ENCODE results near the gene NFIC.
A peak's percentile ranks its signal among the peaks of the same experiment; 100 is the strongest.

The NFIC gene

GRCh38 chr19:3479834-3480215, 113.4 kb downstream of the NFIC start:
- DNase-seq (ENCODE audit: insufficient read length, low spot score) (no peak), FAIRE-seq (no peak)

GRCh38 chr19:3480383-3481091, 114.2 kb downstream of the NFIC start, which contains the start of gene SMIM24:
TSS of gene SMIM24 (minus strand) at chr19:3480525. CDS start at chr19:3480463, 62 bp downstream.
- no peak for FAIRE-seq
- no peak for DNase-seq (ENCODE audit: insufficient read length, low spot score)

- FAIRE-seq = no peak
- DNase-seq (ENCODE audit: insufficient read length, low spot score) = no peak
Observed at GRCh38 chr19:3481241-3482090, 115.1 kb downstream of the NFIC start.

- no peak for DNase-seq (ENCODE audit: insufficient read length, low spot score)
- no peak for FAIRE-seq
Observed at GRCh38 chr19:3482507-3483225, 116.3 kb downstream of the NFIC start.

GRCh38 chr19:3483226-3483628, 116.8 kb downstream of the NFIC start, which contains the start of gene SMIM44:
TSS of gene SMIM44 (minus strand) at chr19:3483441. CDS start at chr19:3483403, 38 bp downstream.
- FAIRE-seq = no peak
- DNase-seq (ENCODE audit: insufficient read length, low spot score) = no peak

GRCh38 chr19:3491396-3492119, 125.2 kb downstream of the NFIC start:
- FAIRE-seq (no peak), DNase-seq (ENCODE audit: insufficient read length, low spot score) (no peak)

- FAIRE-seq = no peak
- no peak for DNase-seq (ENCODE audit: insufficient read length, low spot score)
Observed at GRCh38 chr19:3492131-3492839, 125.9 kb downstream of the NFIC start.

- DNase-seq (ENCODE audit: insufficient read length, low spot score) (no peak), FAIRE-seq (no peak)
Observed at GRCh38 chr19:3492919-3493318, 126.5 kb downstream of the NFIC start.

GRCh38 chr19:3493651-3494050, 127.3 kb downstream of the NFIC start:
- FAIRE-seq (no peak), DNase-seq (ENCODE audit: insufficient read length, low spot score) (no peak)

- no peak for DNase-seq (ENCODE audit: insufficient read length, low spot score)
Observed at GRCh38 chr19:3494051-3494450, 127.7 kb downstream of the NFIC start.

GRCh38 chr19:3494559-3494958, 128.2 kb downstream of the NFIC start:
- DNase-seq (ENCODE audit: insufficient read length, low spot score) (no peak), FAIRE-seq (no peak)

More at GRCh38 chr19:3494051-3494450, 127.7 kb downstream of the NFIC start:
- no peak for FAIRE-seq

GRCh38 chr19:3496392-3497273, 130.2 kb downstream of the NFIC start:
- FAIRE-seq (no peak), DNase-seq (ENCODE audit: insufficient read length, low spot score) (no peak)

- DNase-seq (ENCODE audit: insufficient read length, low spot score) (no peak), FAIRE-seq (no peak)
Observed at GRCh38 chr19:3497757-3498520, 131.6 kb downstream of the NFIC start.

- DNase-seq (ENCODE audit: insufficient read length, low spot score) = no peak
Observed at GRCh38 chr19:3499738-3500428, 133.5 kb downstream of the NFIC start.

GRCh38 chr19:3500429-3501101, 134.2 kb downstream of the NFIC start, which contains the start of gene DOHH:
TSS of gene DOHH (minus strand) at chr19:3500674. CDS start at chr19:3496814, 3,860 bp downstream.
- FAIRE-seq (peak; percentile 100), DNase-seq (ENCODE audit: insufficient read length, low spot score) (peak; percentile 95)

More at GRCh38 chr19:3499738-3500428, 133.5 kb downstream of the NFIC start:
- no peak for FAIRE-seq

- DNase-seq (ENCODE audit: insufficient read length, low spot score) (no peak), FAIRE-seq (no peak)
Observed at GRCh38 chr19:3501780-3502179, 135.4 kb downstream of the NFIC start.
